ENCODE results near the gene SH2D3C. TPM values are rescaled to one million over a fixed set of nuclear protein-coding genes. Genes with fewer than 3 reads are reported as not detected.
A peak's percentile ranks its signal among the peaks of the same experiment; 100 is the strongest.

Gene SH2D3C
- total RNA-seq, 1 donor from 2014 or later, result 85.3 TPM

DNA sequence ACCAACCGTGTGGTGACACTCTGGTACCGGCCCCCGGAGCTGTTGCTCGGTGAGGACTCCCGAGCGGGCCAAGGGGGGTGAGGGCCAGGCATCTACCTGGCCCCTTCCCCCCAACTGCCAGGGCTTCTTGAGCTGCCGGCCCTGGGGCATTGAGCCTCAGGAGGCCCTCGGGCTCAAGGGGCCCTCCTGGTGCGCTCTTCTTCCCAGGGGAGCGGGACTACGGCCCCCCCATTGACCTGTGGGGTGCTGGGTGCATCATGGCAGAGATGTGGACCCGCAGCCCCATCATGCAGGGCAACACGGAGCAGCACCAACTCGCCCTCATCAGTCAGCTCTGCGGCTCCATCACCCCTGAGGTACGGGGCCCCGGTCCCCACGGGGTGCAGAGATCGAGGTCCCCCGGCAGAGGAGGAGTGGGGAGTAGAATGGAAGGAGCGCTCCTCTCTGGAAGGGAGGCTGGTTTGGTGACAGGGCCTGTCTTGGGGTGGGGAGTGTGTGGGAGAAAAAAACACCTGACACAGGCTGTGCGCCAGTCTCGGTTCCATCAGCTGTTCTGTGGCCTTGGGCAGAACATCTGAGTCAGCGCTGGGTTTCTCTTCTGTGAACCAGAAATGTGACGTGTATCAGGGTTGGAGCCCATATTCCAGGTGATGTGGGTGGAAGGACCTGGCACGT lies 10.0 kb upstream of the SH2D3C start:
- Histone ChIP-seq H3K4me1 (peaks cover 32% of the 10 kb centered on the region), H3K27ac (no peak overlapping the region), H3K36me3 (peaks cover 59% of the 10 kb centered on the region), H3K4me3 (no peak overlapping the region), H3K9me3 (no peaks in the 10 kb centered on the region), H3K27me3 (no peaks in the 10 kb centered on the region)
- DNase-seq, result no peak
- no peak for ATAC-seq
- intact Hi-C loops (cut with DNase I), result no loop called here
- TF ChIP-seq, protein P1, sequence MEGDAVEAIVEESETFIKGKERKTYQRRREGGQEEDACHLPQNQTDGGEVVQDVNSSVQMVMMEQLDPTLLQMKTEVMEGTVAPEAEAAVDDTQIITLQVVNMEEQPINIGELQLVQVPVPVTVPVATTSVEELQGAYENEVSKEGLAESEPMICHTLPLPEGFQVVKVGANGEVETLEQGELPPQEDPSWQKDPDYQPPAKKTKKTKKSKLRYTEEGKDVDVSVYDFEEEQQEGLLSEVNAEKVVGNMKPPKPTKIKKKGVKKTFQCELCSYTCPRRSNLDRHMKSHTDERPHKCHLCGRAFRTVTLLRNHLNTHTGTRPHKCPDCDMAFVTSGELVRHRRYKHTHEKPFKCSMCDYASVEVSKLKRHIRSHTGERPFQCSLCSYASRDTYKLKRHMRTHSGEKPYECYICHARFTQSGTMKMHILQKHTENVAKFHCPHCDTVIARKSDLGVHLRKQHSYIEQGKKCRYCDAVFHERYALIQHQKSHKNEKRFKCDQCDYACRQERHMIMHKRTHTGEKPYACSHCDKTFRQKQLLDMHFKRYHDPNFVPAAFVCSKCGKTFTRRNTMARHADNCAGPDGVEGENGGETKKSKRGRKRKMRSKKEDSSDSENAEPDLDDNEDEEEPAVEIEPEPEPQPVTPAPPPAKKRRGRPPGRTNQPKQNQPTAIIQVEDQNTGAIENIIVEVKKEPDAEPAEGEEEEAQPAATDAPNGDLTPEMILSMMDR (IDR thresholded peaks at IDR 0.05), result no peak

DNA sequence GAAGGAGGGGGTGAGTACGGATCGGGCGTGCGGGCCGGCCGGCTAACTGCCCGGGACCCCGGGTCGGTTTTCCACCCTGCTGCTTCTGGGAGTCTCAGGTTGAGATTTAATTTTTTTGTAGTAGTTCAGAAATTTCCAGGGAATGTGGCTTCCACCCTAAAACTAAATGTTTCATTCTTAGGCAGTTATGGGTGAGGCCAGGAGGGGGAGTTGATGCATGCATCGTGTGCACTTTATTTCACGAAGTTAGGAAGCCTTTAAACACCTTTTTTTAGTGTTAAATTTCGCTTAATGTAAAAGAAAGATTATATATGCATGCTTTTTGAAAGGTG lies 8.3 kb upstream of the SH2D3C start:
- Histone ChIP-seq H3K36me3 (peaks cover 49% of the 10 kb centered on the region), H3K27me3 (no peaks in the 10 kb centered on the region), H3K27ac (peak overlapping the region; percentile 94), H3K4me1 (peaks cover 40% of the 10 kb centered on the region), H3K9me3 (no peaks in the 10 kb centered on the region), H3K4me3 (peak overlapping the region; percentile 98)
- intact Hi-C loops (cut with DNase I), result no loop called here
- TF ChIP-seq, protein P1 (IDR thresholded peaks at IDR 0.05), result peak; percentile 40
- ATAC-seq, result no peak
- no peak for DNase-seq

DNA sequence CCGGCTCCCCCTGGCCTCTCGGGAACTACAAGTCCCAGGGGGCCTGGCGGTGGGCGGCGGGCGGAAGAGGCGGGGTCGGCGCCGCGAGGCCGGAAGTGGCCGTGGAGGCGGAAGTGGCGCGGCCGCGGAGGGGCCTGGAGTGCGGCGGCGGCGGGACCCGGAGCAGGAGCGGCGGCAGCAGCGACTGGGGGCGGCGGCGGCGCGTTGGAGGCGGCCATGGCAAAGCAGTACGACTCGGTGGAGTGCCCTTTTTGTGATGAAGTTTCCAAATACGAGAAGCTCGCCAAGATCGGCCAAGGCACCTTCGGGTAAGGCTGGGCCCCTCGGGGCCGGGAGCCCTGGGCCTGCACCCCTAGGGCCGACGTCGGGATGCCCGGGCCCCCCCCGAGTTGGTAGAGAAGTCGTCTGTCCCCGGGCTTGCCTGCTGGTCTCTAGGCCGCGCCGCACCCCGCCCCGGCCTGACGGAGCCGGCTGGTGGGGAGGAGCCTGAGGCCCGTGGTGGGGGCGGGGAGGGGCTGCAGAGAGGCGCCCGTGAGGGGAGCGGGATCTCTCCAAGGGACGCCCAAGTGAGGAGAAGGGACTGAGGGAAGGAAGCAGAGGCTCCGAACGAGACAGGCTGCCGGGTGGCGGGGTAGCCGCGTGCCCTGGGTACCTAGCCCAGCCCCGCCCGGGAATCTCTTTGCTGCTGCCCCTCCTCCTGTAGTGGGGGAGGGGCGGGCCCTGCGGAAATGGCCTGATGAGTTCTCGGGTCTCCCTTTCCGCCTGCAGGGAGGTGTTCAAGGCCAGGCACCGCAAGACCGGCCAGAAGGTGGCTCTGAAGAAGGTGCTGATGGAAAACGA lies 7.7 kb upstream of the SH2D3C start, which contains the start of gene CDK9:
Gene CDK9 (plus strand): TSS at position 102 of the 840 bp plus-strand sequence. CDS start 115 bp downstream, at position 217.
- no peaks in the 10 kb centered on the region for H3K27me3 ChIP-seq
- DNase-seq (peak; percentile 96), ATAC-seq (peak; percentile 84)
- TF ChIP-seq, protein P1 (IDR thresholded peaks at IDR 0.05), result no peak
- H3K36me3 ChIP-seq, result peaks cover 43% of the 10 kb centered on the region
- H3K27ac ChIP-seq, result peak within 1 kb of the TSS; percentile 94
- peaks cover 40% of the 10 kb centered on the region for H3K4me1 ChIP-seq
- H3K9me3 ChIP-seq, result no peaks in the 10 kb centered on the region
- peak within 1 kb of the TSS; percentile 98 for H3K4me3 ChIP-seq
- intact Hi-C loops (cut with DNase I), result no loop called here

DNA sequence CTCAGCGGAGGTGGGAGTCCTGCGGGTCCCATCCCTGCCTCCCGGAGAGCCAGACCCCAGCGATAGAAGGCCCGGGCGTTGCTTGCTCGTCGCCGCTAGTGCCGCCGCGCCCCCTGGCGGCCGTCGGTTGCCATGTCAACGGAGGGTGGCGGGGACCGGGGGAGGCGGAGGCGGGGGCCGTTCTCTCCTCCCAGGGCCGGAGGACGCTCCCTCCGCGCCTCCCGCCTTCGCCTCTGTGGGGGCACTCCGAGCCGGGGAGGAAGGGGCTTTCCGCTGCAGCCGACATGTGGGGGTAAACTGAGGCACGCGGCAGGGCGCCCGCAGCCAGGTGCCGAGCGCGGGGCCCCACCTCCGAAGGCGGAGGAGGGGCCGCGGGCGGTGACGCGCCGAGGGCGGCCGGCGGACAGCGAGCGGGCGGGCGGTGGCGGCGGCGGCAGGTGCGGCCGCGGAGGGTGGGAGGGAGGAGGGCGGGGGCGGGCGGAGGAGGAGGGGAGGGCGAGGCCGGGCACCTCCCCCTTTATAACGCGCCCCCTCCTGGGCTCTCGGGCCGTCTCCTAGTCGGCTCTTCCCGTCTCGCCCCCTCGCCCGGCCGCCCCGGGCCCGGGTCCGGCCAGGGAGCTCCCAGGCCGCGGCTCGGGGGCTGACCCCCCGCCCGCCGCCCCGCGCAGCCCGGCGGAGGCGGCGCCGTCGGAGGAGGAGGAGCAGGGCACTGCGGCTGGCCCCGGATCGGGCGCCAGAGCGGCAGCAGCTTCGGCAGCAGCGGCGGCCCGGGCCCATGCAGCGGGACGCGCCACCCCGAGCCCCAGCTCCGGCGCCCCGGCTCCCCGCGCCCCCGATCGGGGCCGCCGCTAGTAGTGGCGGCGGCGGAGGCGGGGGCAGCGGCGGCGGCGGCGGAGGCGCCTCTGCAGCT lies 6.8 kb upstream of the SH2D3C start:
- H3K9me3 ChIP-seq, result no peaks in the 10 kb centered on the region
- intact Hi-C loops (cut with DNase I), result no loop called here
- peaks cover 34% of the 10 kb centered on the region for H3K36me3 ChIP-seq
- peaks cover 40% of the 10 kb centered on the region for H3K4me1 ChIP-seq
- TF ChIP-seq, protein P1 (IDR thresholded peaks at IDR 0.05), result peak; percentile 83
- H3K27ac ChIP-seq, result peak overlapping the region; percentile 86
- H3K4me3 ChIP-seq, result peak overlapping the region; percentile 98
- ATAC-seq, result peak; percentile 79
- DNase-seq, result peak; percentile 95
- H3K27me3 ChIP-seq, result no peaks in the 10 kb centered on the region
